CD4-positive, alpha-beta T cell treated with Interleukin-15 for 1 hour (primary cell): ENCODE measurements around the gene RPS2.
"Not testable (repeated sequence)": the region's sequence is repeated elsewhere in the genome, so short reads cannot be mapped to it uniquely, and the experiment has no call there.

Experiments used
- DNase-seq: peaks from one replicate; pipeline ENCODE4 v3.0.0-alpha.2; 2020

Gene RPS2

DNA sequence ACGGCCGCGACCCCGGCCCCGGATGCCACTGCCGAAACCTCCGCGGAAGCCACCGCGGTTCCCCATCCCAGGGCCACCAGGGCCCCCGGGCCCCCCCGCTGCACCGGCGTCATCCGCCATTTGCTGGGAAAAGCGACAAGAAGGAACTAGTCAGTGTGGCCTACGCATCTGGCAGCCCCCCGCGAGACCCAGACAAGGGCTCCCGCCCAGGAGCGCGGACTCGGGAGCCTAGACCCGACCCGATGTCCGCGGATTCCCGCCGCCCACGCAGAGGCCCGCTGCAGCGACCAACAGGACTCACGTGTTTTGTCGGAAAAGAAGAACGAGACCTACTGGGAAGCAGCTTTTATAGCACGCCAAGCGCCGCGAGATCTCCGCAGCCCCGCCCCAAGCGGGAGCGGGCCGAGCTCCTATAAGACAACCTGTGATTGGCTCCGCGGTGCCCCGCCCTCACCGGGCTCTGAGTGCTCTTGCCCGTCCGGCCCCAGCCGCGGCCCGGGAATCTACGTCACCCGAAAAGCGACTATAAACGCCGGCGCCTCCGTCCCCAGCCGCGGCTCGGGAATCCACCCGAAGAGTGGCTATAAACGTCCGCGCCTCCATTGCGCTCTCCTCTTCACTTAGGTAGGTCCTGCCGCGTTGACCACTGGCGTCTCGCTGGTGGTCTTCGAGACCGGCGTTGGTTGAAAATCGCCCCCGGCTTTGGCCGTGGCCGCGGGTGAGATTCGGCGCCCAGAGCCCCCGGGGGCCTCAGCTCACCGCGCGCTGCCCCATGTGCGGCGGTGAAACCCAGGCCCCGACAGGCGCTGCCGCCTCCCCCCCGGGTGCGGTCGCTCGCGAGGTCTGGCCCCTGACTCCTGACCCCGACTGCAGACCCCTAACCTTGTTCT lies at the start of gene RPS2:
TSS of gene RPS2 (minus strand) at position 321 of the 890 bp plus-strand sequence. CDS start at position 120, 201 bp downstream.
- DNase-seq: peak; percentile 99

DNA sequence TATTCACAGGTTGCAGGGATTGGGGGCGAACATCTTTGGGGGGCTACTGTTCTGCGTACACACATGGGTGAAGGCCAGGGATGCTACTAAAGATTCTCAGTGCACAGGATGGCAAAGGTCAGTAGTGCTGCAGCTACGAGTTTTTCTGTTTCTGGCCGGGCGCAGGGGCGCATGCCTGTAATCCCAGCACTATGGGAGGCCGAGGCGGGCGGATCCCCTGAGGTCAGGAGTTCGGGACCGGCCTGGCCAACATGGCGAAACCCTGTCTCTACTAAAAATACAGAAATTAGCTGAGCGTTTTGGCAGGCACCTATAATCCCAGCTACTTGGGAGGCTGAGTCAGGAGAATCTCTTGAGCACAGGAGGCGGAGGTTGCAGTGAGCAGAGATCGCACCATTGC lies 48.9 kb upstream of the RPS2 start:
- DNase-seq: no peak

DNA sequence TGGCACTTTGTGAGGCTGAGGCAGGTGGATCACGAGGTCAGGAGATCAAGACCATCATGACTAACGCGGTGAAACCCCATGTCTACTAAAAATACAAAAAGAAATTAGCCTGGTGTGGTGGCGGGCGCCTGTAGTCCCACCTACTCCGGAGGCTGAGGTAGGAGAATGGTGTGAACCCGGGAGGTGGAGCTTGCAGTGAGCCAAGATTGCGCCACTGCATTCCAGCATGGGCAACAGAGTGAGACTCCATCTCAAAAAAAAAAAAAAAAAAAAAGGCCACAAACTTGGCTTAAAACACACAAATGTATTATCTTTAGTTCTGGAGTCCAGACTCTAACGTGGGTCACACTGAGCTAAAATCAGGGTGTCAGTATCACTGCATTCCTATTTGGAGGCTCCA lies 47.1 kb upstream of the RPS2 start:
- not testable (repeated sequence) for DNase-seq

DNA sequence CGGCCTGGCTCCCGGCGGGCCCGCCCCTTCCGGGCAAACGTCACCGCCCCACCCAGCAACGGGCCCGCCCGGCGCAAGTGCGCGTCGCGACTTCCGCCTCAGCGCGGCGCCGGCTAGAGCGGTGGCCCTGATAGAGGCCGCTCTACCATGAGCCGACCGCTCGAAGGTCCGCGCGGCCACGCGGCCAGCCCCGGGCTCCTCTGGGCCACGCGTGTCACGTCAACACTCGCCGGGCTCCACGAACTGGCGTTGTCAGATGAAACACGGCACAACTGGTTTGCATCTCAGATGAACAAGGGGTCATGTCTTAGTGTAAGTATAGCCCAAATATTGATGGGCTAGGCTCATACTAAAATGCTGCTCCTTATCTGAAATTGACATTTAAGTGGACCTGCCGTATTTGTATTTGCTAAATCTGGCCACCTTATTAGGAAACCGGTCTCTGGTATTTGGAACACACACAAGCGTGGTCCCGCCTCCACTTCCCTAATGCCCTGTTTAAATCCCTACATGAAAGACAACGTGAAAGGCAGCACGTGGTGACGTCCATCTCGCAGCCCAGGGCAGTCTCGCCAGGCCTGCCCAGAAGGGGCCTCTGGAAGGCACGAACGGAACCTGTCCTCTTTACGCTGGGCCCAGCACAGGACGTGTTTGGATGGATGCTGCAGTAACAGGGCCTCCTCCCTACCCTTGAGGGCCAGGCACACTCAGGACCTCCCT lies 45.3 kb upstream of the RPS2 start, which contains the start of gene ZNF598:
TSS of gene ZNF598 (minus strand) at position 31 of the 720 bp plus-strand sequence.
- peak; percentile 84 for DNase-seq

DNA sequence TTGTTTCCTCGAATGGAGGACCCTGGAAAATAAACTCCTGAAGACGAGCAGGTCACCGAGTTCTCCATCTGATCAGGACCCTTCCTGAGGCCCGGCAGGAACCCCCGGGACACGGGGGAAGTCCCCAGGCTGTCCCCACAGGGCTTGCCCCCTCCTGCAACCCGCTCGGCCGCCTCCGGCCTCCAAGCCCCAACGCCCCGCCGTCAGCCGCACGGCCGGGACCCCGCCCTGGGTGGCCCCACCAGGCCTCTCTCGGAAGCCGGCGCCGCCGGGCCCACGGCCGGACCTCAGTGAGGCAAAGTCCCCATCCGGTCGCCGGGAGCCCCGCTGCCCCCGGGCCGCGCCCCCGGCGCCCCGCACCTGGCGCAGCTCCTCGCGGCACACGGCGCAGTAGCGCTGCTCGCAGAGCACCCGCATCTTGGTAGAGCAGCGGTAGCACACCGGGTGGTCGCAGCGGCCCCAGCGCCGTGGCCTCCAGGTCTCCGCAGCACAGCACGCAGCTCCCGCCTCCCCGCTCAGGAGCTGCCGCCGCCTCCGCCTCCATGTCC lies 44.6 kb upstream of the RPS2 start:
- DNase-seq: no peak

DNA sequence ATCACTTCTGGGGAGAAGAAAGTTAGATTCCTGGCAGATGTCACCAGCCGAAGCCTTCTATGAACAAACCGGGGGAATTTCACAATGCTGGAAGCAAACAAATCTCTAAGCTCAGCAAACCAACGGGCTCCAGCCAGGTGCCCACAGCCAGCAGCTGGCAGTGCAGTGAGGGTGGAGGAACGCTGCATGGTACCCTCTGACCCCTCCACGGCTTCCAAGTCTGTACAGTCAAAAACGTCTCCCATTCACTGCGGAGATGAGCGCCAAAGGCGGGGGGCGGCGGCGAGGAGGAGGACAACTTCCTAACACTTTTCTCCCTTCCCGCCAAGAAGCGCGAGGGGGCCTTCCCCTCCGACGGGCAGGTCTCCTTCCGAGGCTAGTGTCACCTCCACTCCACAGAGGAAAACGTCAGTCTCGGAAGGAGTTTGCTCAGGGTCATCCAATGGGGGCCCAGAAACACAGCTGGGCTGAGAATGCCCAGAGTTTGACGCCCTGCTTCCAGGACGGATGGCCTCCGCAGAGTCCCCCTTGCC lies 44.1 kb upstream of the RPS2 start:
- no peak for DNase-seq

DNA sequence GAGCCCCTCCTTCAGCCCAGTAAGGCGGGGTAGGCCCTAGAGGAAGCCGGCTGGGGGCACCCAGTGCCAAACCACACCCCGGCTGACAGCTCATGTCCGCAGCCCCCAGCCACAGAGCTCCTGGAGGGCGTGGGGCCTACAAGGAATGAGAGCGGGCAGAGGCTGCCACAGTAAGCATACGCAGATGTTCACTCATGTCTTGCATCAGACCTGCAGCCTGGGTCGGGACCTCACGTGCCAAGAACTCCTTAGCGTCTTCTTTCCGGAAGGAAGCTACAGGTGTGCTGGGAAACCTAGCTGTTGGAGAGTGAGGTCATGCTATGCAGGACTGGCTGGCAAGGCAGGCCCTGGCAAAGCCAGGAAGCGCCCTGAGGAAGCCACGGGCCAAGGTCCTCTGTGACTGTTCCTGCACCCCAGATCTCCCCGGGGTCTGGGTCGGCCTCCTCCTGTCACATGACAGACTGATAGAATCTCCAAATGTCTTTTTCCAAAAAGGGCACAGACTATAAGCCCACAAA lies 43.4 kb upstream of the RPS2 start:
- no peak for DNase-seq

DNA sequence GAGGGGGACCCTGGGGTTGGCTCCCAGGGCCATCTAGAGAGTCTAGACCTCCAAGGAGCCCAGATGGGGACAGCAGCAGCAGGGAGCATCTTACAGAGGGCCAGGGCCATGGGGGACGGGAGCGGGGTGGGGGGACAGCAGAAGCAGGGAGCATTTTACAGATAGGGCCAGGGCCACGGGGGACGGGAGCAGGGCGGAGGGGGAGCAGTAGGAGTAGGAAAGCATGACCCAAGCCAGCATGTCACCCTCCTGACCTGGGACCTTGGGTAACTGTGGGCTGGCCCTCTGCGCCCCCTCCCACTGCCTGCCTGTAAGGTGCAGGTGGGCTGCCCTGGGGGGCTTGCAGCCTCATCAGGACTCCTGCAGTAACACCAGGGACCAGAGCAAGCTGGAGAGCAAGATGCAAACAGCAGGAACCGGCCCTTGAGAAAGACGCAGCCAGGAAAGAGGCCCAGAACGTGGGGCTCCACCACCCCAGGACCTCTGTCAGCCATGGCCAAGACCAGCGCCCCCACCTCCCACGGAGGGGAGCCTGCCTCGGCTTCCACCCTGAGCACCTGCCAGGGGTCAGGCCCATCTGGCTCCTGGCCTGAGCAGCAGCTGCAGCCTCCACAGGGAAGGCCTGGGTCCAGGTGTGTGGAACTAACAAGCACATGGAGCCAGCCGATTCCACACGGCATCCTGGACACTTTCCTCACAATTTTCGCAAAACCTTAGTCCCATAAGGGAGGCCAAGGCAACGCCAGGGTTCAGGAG lies 42.6 kb upstream of the RPS2 start:
- DNase-seq: no peak

DNA sequence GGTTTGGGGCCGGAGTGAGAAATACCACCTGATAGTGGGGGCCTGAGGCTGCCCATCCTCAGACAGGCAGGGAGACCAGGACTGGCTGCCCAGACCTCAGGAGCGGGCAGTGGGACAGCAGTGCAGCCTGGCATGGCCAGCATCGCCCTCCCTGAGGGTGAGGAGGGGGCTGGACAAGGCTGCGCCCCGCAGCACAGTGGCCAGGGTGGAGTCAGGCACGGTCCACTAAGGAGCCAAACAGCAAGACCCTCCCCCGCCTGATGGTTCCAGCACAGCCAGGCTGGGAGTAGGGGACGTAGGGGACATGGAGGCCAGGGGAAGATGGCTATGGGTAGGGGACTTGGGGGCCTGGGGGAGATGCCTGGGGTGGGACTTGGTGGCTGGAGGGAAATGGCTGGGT lies 41.7 kb upstream of the RPS2 start:
- DNase-seq: no peak

DNA sequence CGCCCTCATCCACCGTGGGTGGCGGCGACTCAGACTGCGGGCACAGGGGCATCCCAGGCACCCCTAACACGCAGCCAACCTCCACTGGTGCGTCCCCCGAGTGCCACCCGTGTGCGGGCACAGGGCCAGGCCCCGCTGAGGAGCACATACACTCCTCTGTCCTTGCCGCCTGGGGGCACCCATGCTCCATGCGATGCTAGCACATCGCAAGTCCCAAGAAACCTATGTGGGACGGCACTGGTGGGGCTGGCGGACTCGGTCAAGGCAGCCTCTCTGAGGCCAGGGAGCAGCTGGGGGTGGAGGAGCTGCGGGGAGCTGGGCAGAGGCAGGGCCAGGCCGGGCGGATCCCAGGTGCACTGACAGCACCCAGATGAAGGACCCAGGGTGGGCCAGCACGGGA lies 41.0 kb upstream of the RPS2 start:
- peak; percentile 38 for DNase-seq

DNA sequence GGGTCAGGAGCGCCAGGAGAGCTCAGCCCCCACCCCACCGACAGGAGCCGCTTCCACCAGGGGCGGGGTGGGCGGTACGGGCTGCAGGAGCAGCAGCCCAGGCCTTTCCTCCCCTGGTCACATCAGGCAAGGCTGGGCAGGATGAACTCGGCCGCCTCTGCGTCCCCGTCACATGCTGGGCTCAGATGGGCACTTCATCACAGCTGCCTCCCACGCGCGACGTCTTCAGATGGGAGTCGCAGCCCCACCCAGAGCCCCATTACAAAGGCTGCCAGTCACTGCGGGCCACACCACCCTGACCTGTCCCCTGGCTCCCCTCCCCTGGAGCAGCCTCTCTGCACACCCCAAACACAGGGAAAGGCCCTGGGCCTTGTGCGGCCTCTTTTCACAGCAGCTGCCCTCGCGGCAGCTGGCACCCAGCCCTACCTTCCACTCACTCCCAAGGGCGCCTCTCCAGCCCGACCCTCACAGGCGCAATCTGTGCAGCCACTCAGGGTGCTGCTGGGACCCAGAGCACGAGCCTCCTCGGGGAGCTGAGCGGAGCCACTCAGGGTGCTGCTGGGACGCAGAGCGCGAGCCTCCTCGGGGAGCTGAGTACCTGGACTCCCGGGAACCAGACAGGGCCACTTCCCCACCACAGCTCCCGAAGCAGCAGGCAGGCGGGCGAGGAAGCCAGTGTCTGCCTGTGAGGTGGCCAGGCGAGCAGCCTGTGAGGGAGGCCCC lies 40.3 kb upstream of the RPS2 start:
- no peak for DNase-seq

DNA sequence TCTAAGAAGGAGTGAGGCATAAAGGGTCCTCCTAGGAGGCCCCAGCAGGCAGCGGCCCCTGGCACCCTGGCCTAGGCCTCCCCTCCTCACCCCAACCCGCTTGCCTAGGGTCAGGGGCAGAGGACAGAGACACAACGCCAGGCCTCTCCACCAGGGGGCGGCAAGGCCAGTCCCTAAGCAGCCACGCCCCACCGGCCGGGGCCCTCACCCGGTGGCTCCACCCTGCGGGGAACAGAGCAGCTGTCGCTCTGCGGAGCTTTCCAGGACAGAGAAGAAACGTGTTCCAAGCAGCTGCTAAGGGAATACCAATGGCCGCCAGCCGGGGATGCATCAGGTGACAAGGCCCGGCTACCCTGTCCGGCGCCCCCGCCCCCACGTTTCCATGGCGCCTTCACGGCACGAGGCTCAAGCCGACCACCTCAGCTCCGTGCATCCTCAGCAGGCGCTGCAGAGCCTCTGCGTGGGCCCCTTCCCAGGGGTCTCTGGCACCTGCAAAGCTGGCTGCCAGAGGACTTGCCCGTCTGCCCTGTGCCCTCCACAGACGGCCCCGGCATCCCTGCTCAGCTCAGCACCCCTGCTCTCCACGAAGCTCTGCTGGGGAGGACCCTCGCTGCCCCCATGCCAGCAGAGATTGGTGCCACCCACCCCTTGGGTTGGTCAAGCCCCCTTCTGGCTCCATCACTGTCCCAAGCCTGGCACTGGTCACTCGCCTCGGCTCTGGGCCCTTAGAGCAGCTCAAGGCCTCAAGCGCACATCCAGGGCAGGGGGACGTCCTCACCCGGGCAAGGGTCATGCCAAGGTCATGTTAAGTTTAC lies 39.4 kb upstream of the RPS2 start:
- peak; percentile 85 for DNase-seq

DNA sequence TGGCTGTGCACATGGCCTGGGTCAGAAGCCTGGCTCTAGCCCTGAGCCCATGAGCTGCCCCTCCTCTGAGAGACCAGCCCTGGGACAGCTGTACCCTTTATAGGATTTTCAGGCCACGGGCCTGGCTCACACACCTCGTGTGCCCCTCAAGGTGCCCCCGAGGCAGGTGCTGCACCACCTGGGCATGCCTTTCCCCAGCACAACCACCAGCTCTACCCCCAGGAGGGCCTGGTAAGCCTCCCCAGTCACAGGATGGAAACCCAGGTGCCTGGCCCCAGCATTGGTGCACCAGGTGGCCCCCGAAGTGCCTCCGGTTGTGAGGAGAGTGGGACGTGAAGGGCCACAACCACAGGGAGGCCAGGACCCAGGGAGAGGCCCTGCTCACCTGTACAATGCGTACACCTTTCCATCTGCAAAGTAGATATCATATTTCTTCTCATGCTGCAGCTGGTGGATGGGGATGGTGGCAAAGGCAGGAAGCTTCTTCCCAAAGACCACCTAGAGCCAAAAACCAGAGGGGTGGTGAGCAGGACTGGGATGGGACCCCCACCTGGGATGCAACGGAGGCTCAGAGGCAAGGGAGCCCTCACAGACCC lies 38.7 kb upstream of the RPS2 start:
- DNase-seq: no peak

DNA sequence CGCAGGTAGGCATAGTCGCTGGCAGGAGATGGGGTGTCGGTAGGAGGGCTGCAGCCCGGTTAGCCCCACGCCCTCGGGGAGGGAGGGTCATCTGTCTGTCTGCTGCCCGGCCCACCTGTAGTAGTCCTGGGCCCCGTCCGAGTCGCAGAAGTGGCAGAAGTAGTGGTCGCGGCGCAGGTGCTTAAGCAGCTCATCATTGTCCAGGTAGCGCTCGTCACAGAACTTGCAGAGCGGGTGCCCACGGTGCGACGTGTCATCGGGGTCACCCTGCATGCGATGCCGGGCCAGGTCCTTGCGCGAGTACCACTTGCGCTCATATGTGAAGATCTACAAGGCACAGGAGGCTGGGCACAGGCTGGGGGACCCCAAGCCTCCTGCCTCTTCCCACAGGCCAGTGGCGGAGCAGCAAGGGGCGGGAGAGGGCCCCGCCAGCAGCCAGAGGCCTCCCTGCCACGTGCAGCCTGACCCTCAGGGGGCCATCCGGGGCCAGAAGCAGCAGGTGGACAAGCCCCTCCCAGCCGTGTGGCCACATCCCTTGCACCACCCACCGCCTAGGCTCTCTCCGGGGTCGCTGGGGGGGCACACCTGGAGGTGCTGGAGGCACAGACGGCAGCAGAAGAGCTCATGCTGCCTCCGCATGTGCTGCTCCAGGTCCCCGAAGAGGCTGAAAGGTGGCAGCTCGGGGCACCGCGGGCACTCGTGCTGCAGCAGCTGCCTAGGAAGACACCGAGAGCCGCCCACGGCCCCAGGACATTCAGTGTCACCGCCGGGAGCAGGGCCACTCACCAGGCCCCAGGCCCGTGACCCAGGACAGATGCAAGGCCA lies 38.0 kb upstream of the RPS2 start:
- no peak for DNase-seq

DNA sequence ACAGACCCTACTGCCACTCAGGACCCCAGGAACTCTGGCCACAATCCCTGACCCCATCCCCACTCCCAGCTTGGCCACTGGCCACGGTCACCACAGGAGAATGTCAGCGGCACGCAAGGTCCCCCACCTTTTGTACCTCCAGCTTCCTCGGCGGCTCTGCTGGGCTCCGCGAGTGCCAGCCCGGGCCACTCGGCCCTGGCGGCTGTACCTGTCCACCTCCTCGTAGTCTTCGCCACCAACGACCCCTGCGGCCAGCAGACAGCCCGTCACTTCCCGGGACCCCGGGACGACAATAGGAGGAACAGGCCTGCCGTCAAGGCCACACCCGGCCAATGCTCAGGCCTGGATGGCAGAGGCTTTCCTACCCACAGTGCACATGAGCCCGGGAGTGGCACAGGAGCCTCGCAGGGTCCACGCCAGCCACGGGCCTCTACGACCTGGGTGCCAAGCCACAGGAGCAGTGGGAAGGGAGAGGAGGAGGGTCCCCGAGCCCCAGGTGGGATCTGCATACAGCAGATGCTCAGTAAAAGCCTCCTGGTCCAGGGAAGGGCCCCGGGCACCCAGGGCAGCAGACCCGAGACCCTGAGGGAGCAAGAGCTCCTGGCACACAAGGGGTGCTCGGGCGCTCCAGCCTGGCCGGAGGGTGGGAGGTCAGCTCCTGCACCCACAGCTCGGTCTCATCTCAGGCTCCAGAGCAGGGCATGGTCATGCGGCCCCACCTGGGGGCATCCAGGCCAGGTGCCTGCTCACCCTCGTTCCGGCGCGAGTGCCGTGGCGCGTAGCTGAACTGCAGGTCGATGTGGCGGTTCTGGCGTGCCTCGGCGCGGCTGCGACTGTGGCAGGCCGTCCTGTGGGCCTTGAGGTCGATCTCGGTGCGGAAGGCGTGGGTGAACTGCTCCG lies 37.1 kb upstream of the RPS2 start:
- DNase-seq: no peak

DNA sequence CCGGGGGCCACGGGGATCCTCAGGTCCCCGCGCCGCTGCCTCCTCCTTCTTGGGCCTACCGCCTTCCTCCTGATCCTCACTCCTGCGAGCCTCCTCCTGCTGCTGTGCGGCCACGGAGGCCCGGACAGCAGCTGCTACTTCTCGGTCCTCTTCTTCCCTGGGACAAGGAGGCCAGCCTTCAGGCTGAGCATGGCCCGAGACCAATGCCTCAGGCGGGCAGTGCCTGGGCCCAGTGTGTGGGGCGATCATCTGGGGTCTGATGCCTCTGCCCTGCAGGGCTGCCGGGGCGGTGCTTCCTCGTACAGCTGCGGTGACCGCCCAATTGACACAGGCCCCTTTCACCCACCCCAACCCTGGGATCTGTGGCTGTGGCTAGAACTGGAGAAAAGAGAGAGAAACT lies 36.4 kb upstream of the RPS2 start:
- DNase-seq: no peak

DNA sequence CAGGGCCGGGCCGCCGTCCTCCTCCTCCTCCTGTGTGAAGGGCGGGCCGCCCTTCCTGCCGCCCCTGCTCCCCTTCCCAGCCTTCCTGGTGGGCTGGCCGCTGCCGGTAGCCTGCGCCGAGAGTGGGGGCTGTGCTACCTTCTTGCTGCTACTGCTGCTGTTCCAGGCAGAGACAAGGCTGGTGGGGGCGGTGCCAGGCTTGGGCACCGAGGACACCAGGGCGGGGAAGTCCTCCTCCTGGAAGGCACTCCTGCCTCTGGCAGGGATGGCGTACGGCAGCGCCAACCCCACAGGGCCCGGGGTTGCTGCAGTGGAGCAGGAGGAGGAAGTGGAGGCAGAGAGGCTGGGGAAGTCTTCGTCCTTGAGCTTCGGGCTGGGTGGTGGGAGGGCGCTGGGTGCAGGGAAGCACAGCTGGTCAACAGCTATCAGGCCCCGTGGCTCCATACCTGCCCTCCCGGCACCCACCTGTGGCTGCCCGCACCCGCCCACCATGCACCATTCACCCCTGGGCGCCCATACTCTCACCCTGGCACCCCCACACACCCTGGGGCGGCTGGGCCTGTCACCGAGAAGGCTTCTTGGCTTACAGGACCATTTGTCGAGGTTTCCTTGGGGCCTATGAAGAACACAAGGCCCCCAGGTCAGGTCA lies 35.4 kb upstream of the RPS2 start:
- DNase-seq: no peak
